Measurements from ENCODE around the gene DOK6.
"Not testable (repeated sequence)": the region's sequence is repeated elsewhere in the genome, so short reads cannot be mapped to it uniquely, and the experiment has no call there.

The DOK6 gene

GRCh38 chr18:69359768-69360167, 40.9 kb upstream of the DOK6 start:
- WGBS, 2 donors (ENCODE audit: extremely low coverage in 2 of 2, insufficient read length in 2 of 2, insufficient replicate concordance in 1 of 2): no CpG with 5 or more reads among the region's 1 CpG
- not testable (repeated sequence) for H2AFZ ChIP-seq (ENCODE audit: low read length); H2BK120ac ChIP-seq (ENCODE audit: low read depth, low read length); H2BK12ac ChIP-seq (ENCODE audit: low read length); H3K9ac ChIP-seq (ENCODE audit: low read depth, low read length, poor library complexity); H3K9me3 ChIP-seq (replicated peaks in 1 of 2; ENCODE audit: control insufficient read depth in 2 of 2, insufficient read depth in 1 of 2, low read depth in 1 of 2, low read length in 2 of 2); H4K8ac ChIP-seq (ENCODE audit: low read depth, low read length); H3K4ac ChIP-seq (ENCODE audit: low read length); H3K18ac ChIP-seq (ENCODE audit: low read length); H3K4me1 ChIP-seq (ENCODE audit: control insufficient read depth in 2 of 2, insufficient read depth in 1 of 2, low read depth in 1 of 2, low read length in 2 of 2); H3K79me1 ChIP-seq (ENCODE audit: low read depth, low read length); H4K91ac ChIP-seq (ENCODE audit: low read depth, low read length, poor library complexity); H3K14ac ChIP-seq (ENCODE audit: low read length); H2BK5ac ChIP-seq (ENCODE audit: low read length); H3K27ac ChIP-seq (replicated peaks; ENCODE audit: low read length); H3K4me3 ChIP-seq (ENCODE audit: low read length in 2 of 2); H3K4me2 ChIP-seq (ENCODE audit: insufficient read depth, low read length, poor library complexity, severe bottlenecking); DNase-seq (ENCODE audit: low spot score); H2BK15ac ChIP-seq (ENCODE audit: low read length); H3K23ac ChIP-seq (ENCODE audit: low read depth, low read length, poor library complexity); H3K36me3 ChIP-seq (replicated peaks in 1 of 2; ENCODE audit: control insufficient read depth in 2 of 2, insufficient read depth in 2 of 2, low read length in 2 of 2); H3K27me3 ChIP-seq (ENCODE audit: control insufficient read depth in 3 of 3, insufficient read depth in 3 of 3, low read depth in 1 of 3, low read length in 3 of 3); H2AK5ac ChIP-seq (ENCODE audit: low read depth, low read length)

- Histone ChIP-seq H2AK5ac (ENCODE audit: low read depth, low read length) (no peak overlapping the region), H3K27me3 (ENCODE audit: control insufficient read depth in 3 of 3, insufficient read depth in 3 of 3, low read depth in 1 of 3, low read length in 3 of 3) (no peaks in the 10 kb centered on the region), H3K18ac (ENCODE audit: low read length) (no peak overlapping the region), H2BK5ac (ENCODE audit: low read length) (no peak overlapping the region), H3K4ac (ENCODE audit: low read length) (no peak overlapping the region), H3K79me1 (ENCODE audit: low read depth, low read length) (no peaks in the 10 kb centered on the region), H3K9ac (ENCODE audit: low read depth, low read length, poor library complexity) (no peak overlapping the region), H3K14ac (ENCODE audit: low read length) (no peak overlapping the region), H2BK15ac (ENCODE audit: low read length) (no peak overlapping the region), H3K4me1 (ENCODE audit: control insufficient read depth in 2 of 2, insufficient read depth in 1 of 2, low read depth in 1 of 2, low read length in 2 of 2) (no peaks in the 10 kb centered on the region), H3K9me3 (replicated peaks in 1 of 2; ENCODE audit: control insufficient read depth in 2 of 2, insufficient read depth in 1 of 2, low read depth in 1 of 2, low read length in 2 of 2) (no peaks in the 10 kb centered on the region), H3K4me3 (ENCODE audit: low read length in 2 of 2) (no peak overlapping the region), H3K23ac (ENCODE audit: low read depth, low read length, poor library complexity) (no peak overlapping the region), H4K91ac (ENCODE audit: low read depth, low read length, poor library complexity) (no peak overlapping the region), H3K27ac (replicated peaks; ENCODE audit: low read length) (no peak overlapping the region), H2AFZ (ENCODE audit: low read length) (no peak overlapping the region), H3K4me2 (ENCODE audit: insufficient read depth, low read length, poor library complexity, severe bottlenecking) (no peak overlapping the region), H2BK12ac (ENCODE audit: low read length) (no peak overlapping the region), H4K8ac (ENCODE audit: low read depth, low read length) (no peak overlapping the region), H2BK120ac (ENCODE audit: low read depth, low read length) (no peak overlapping the region), H3K36me3 (replicated peaks in 1 of 2; ENCODE audit: control insufficient read depth in 2 of 2, insufficient read depth in 2 of 2, low read length in 2 of 2) (no peaks in the 10 kb centered on the region)
- WGBS, 2 donors (ENCODE audit: extremely low coverage in 2 of 2, insufficient read length in 2 of 2, insufficient replicate concordance in 1 of 2): no CpG with 5 or more reads among the region's 2 CpGs
- no peak for DNase-seq (ENCODE audit: low spot score)
Observed at GRCh38 chr18:69364930-69365329, 35.8 kb upstream of the DOK6 start.

GRCh38 chr18:69365658-69366057, 35.0 kb upstream of the DOK6 start:
- no peak overlapping the region for H2BK15ac ChIP-seq (ENCODE audit: low read length)
- no peak overlapping the region for H3K9ac ChIP-seq (ENCODE audit: low read depth, low read length, poor library complexity)
- H3K79me1 ChIP-seq (ENCODE audit: low read depth, low read length): no peaks in the 10 kb centered on the region
- no peaks in the 10 kb centered on the region for H3K9me3 ChIP-seq (replicated peaks in 1 of 2; ENCODE audit: control insufficient read depth in 2 of 2, insufficient read depth in 1 of 2, low read depth in 1 of 2, low read length in 2 of 2)
- H3K4me1 ChIP-seq (ENCODE audit: control insufficient read depth in 2 of 2, insufficient read depth in 1 of 2, low read depth in 1 of 2, low read length in 2 of 2): no peaks in the 10 kb centered on the region
- H2BK5ac ChIP-seq (ENCODE audit: low read length): no peak overlapping the region
- WGBS, 2 donors (ENCODE audit: extremely low coverage in 2 of 2, insufficient read length in 2 of 2, insufficient replicate concordance in 1 of 2): no CpG with 5 or more reads among the region's 4 CpGs
- H2BK12ac ChIP-seq (ENCODE audit: low read length): no peak overlapping the region
- no peak overlapping the region for H3K14ac ChIP-seq (ENCODE audit: low read length)
- no peak overlapping the region for H2AK5ac ChIP-seq (ENCODE audit: low read depth, low read length)
- no peak overlapping the region for H4K8ac ChIP-seq (ENCODE audit: low read depth, low read length)
- H3K4me2 ChIP-seq (ENCODE audit: insufficient read depth, low read length, poor library complexity, severe bottlenecking): no peak overlapping the region
- H3K36me3 ChIP-seq (replicated peaks in 1 of 2; ENCODE audit: control insufficient read depth in 2 of 2, insufficient read depth in 2 of 2, low read length in 2 of 2): no peaks in the 10 kb centered on the region
- no peak overlapping the region for H4K91ac ChIP-seq (ENCODE audit: low read depth, low read length, poor library complexity)
- H3K27ac ChIP-seq (replicated peaks; ENCODE audit: low read length): no peak overlapping the region
- no peak overlapping the region for H3K4me3 ChIP-seq (ENCODE audit: low read length in 2 of 2)
- H3K4ac ChIP-seq (ENCODE audit: low read length): no peak overlapping the region
- DNase-seq (ENCODE audit: low spot score): no peak
- H3K23ac ChIP-seq (ENCODE audit: low read depth, low read length, poor library complexity): no peak overlapping the region
- H2BK120ac ChIP-seq (ENCODE audit: low read depth, low read length): no peak overlapping the region
- no peak overlapping the region for H2AFZ ChIP-seq (ENCODE audit: low read length)
- H3K18ac ChIP-seq (ENCODE audit: low read length): no peak overlapping the region
- H3K27me3 ChIP-seq (ENCODE audit: control insufficient read depth in 3 of 3, insufficient read depth in 3 of 3, low read depth in 1 of 3, low read length in 3 of 3): no peaks in the 10 kb centered on the region

GRCh38 chr18:69367104-69367503, 33.6 kb upstream of the DOK6 start:
- H2BK120ac ChIP-seq (ENCODE audit: low read depth, low read length): no peak overlapping the region
- H4K91ac ChIP-seq (ENCODE audit: low read depth, low read length, poor library complexity): no peak overlapping the region
- no peaks in the 10 kb centered on the region for H3K36me3 ChIP-seq (replicated peaks in 1 of 2; ENCODE audit: control insufficient read depth in 2 of 2, insufficient read depth in 2 of 2, low read length in 2 of 2)
- no peak overlapping the region for H3K27ac ChIP-seq (replicated peaks; ENCODE audit: low read length)
- no CpG with 5 or more reads among the region's 2 CpGs for WGBS, 2 donors (ENCODE audit: extremely low coverage in 2 of 2, insufficient read length in 2 of 2, insufficient replicate concordance in 1 of 2)
- no peaks in the 10 kb centered on the region for H3K27me3 ChIP-seq (ENCODE audit: control insufficient read depth in 3 of 3, insufficient read depth in 3 of 3, low read depth in 1 of 3, low read length in 3 of 3)
- no peak overlapping the region for H3K4ac ChIP-seq (ENCODE audit: low read length)
- no peaks in the 10 kb centered on the region for H3K79me1 ChIP-seq (ENCODE audit: low read depth, low read length)
- no peak overlapping the region for H3K4me2 ChIP-seq (ENCODE audit: insufficient read depth, low read length, poor library complexity, severe bottlenecking)
- DNase-seq (ENCODE audit: low spot score): no peak
- no peak overlapping the region for H3K4me3 ChIP-seq (ENCODE audit: low read length in 2 of 2)
- H2AFZ ChIP-seq (ENCODE audit: low read length): no peak overlapping the region
- no peak overlapping the region for H3K14ac ChIP-seq (ENCODE audit: low read length)
- H3K4me1 ChIP-seq (ENCODE audit: control insufficient read depth in 2 of 2, insufficient read depth in 1 of 2, low read depth in 1 of 2, low read length in 2 of 2): no peaks in the 10 kb centered on the region
- H3K9ac ChIP-seq (ENCODE audit: low read depth, low read length, poor library complexity): no peak overlapping the region
- H2AK5ac ChIP-seq (ENCODE audit: low read depth, low read length): no peak overlapping the region
- no peak overlapping the region for H4K8ac ChIP-seq (ENCODE audit: low read depth, low read length)
- H2BK5ac ChIP-seq (ENCODE audit: low read length): no peak overlapping the region
- no peak overlapping the region for H2BK15ac ChIP-seq (ENCODE audit: low read length)
- H3K23ac ChIP-seq (ENCODE audit: low read depth, low read length, poor library complexity): no peak overlapping the region
- no peaks in the 10 kb centered on the region for H3K9me3 ChIP-seq (replicated peaks in 1 of 2; ENCODE audit: control insufficient read depth in 2 of 2, insufficient read depth in 1 of 2, low read depth in 1 of 2, low read length in 2 of 2)
- H3K18ac ChIP-seq (ENCODE audit: low read length): no peak overlapping the region
- no peak overlapping the region for H2BK12ac ChIP-seq (ENCODE audit: low read length)
